ENCODE results near the gene ARF5.

Gene ARF5

DNA sequence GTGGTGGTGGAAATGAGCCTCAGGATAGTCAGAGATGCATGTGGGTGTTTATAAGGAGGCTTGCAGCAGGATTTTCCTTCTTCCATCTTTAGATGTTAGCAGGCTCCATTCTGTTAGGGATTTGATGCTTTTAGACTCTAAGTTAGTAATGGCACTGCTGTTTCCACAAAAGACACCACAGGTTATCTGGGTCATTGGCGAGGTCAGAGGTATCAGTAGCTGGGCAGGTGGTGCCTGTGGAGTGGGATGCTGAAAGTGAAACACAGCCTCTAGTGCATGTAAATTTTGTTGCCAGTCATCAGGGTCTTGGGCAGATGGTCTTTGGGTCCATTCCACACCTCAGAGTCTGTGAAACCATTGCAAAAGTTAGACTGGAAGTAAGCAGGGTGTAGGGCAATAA is 30.6 kb downstream of the ARF5 start:
- no peak for TF ChIP-seq ZFX (IDR thresholded peaks at IDR 0.05; ENCODE audit: borderline replicate concordance)
- TF ChIP-seq, protein P1, sequence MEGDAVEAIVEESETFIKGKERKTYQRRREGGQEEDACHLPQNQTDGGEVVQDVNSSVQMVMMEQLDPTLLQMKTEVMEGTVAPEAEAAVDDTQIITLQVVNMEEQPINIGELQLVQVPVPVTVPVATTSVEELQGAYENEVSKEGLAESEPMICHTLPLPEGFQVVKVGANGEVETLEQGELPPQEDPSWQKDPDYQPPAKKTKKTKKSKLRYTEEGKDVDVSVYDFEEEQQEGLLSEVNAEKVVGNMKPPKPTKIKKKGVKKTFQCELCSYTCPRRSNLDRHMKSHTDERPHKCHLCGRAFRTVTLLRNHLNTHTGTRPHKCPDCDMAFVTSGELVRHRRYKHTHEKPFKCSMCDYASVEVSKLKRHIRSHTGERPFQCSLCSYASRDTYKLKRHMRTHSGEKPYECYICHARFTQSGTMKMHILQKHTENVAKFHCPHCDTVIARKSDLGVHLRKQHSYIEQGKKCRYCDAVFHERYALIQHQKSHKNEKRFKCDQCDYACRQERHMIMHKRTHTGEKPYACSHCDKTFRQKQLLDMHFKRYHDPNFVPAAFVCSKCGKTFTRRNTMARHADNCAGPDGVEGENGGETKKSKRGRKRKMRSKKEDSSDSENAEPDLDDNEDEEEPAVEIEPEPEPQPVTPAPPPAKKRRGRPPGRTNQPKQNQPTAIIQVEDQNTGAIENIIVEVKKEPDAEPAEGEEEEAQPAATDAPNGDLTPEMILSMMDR (IDR thresholded peaks at IDR 0.05) = no peak
- no peak overlapping the region for H3K27ac ChIP-seq

DNA sequence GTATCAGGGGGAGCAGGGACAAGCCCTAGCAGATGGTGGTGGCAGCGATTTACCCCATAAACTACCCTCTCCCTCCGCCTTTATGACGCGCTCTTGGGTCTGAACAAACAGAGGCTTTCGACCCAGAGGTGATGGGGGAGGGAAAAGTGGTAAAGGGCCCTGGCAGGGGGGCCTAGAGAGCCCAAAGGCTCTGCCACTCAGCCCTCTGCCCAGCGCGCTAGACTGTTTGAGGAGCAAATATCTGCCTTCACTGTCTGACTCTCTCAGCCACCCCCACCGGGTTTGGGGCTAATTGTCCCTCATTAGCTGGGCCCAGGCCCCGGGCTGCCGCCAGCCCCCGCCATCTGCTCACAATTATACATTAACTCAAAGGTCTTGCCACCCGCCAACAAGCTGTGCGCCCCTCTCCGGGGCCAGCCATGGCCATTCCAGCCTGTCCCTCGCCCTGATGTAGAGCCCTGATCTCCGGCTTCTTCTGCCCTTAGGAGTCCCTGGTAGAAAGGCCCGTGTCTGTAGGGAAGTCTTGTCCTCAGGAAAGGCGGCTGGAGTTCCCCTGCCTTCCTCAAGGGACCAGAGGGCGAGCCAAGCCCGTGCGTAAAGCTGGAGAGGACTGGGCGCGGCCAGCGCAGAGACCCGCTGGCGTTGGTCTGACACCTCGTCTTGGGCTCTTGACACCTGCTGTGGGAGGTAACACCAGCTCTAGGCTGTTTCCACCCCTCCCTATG is 31.6 kb downstream of the ARF5 start:
- TF ChIP-seq, protein P1 (IDR thresholded peaks at IDR 0.05) = no peak
- no peak for TF ChIP-seq ZFX (IDR thresholded peaks at IDR 0.05; ENCODE audit: borderline replicate concordance)
- no peak overlapping the region for H3K27ac ChIP-seq

DNA sequence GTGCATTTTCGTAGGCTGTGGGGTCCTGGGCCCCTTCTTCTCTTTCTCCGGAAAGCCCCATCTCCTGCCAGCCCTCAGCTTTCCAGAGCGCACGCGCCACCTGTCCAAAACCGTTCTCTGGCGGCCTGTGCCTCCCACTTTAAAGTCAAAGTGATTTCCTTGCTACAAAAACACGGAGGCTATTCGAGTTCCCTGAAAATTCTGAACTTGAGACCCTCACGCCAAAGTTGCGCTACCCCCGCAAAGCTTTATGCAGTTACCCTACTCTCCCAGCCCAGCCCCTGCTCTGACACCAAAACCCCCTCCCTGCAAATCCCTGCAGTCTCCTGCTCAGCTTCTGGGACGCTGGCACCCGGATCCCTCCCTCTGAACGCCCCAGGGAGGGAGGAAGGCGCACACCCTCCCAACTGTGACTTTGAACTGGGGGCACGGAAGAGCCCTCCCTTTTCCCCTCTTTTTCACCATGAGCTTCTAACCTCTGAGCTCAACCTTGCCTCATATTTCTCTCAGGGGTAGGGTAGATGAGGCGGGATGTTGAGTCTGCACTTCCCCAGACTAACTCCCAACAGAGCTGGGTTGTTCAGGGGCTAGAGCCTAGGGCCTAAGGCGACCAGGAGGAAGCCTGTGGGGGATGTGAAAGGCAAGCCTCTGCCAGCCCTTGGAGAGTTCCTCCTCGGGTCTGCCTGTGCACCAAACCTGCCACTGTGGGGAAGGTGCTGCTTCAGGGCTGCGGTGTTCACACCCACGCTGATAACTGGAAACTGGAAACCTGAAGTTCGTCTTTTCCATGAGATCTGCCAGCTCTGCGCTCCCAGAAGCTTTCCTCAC is 32.4 kb downstream of the ARF5 start:
- H3K27ac ChIP-seq = no peak overlapping the region
- TF ChIP-seq, protein P1 (IDR thresholded peaks at IDR 0.05) = no peak
- TF ChIP-seq ZFX (IDR thresholded peaks at IDR 0.05; ENCODE audit: borderline replicate concordance) = no peak

DNA sequence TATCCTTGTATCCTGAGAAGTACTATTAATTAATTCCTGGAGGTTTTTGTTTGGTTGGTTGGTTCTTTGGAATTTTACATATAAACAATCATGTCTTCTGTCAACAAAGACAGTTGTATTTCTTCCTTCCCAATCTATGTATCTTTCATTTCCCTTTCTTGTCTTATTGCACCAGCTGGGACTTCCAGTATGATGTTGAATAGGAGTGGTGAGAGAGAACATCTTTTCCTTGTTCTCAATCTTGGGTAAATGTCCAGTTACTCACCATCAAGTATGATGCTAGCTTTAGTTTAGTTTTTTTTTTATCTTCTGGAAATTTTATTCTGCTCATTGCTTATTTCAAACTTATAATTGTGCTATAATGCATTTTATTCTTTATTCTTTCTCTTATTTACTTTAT is 37.1 kb downstream of the ARF5 start:
- no peak overlapping the region for H3K27ac ChIP-seq
- TF ChIP-seq ZFX (IDR thresholded peaks at IDR 0.05; ENCODE audit: borderline replicate concordance) = no peak
- TF ChIP-seq, protein P1 (IDR thresholded peaks at IDR 0.05) = no peak

DNA sequence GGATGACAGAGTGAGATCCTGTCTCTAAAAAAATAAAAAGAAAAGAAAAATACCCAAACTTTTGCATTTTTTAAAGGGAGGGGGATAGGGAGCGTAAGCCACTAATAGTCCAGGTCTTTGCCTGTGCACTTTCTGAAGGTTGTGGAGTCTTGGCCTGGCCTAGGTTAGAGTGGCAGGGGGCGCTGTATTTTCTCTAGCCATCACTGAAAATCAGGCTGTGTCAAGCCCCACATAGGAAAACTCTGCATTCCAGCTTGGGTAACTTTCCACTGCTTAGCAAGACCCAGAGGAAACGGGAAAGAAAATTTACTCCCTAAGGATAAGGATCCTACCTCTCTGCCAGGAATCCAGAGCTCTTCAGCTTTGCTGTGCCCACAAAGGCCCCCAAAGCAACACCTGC is 40.2 kb downstream of the ARF5 start:
- TF ChIP-seq, protein P1 (IDR thresholded peaks at IDR 0.05) = no peak
- no peak for TF ChIP-seq ZFX (IDR thresholded peaks at IDR 0.05; ENCODE audit: borderline replicate concordance)
- no peak overlapping the region for H3K27ac ChIP-seq

DNA sequence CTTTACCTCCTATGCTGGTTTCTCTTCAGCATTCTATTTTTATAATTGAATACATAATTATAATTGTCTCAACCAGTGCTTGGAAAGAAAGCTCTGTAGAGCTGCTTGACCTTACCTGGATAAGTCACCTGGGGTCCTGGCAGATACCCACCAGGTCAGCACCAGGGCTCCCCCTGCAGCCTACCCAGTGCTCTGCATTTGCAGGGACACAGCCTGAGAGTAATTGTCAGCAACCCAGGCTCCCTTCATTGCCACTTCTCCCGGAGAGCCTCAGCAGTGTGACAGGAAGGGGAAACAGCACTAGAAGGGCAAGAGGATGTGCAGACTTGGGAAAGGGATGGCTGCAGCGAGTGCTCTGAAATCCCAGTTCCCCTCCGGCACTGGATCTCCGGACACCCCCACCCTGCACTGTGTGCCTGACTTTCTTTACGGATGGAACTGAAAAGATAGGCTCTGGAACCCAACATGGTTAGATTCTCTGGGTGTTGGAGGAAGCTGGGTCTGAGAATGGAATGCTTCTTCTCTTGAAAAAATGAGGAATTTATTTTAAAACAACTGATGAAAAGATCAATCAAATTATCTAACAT is 41.1 kb downstream of the ARF5 start:
- no peak overlapping the region for H3K27ac ChIP-seq
- TF ChIP-seq ZFX (IDR thresholded peaks at IDR 0.05; ENCODE audit: borderline replicate concordance) = no peak
- TF ChIP-seq, protein P1 (IDR thresholded peaks at IDR 0.05) = peak; percentile 79

Data from 22Rv1 (cell line).